ENCODE measurements around the gene VCL.

- TF ChIP-seq CTCF (IDR thresholded peaks at IDR 0.05) (no peak), POLR2AphosphoS5 (IDR thresholded peaks at IDR 0.05; ENCODE audit: low read depth, low read length) (no peak), SIN3A (IDR thresholded peaks at IDR 0.05; ENCODE audit: borderline replicate concordance, insufficient read depth, low read depth, low read length) (no peak), TCF7L2 (IDR thresholded peaks at IDR 0.05; ENCODE audit: low read depth, low read length) (no peak), REST (IDR thresholded peaks at IDR 0.05; ENCODE audit: insufficient read depth in 1 of 2, low read depth in 2 of 2, low read length in 1 of 2) (no peak)
Observed at GRCh38 chr10:74035303-74035702, 37.4 kb downstream of the VCL start.

Data from Panc1 (cell line).